ENCODE measurements around the gene F2.
"Not testable (repeated sequence)": the region's sequence is repeated elsewhere in the genome, so short reads cannot be mapped to it uniquely, and the experiment has no call there.

Gene F2

GRCh38 chr11:46695345-46696211, 23.4 kb upstream of the F2 start:
- no peak for DNase-seq (ENCODE audit: low spot score)
- H3K4me3 Mint-ChIP-seq: no peak overlapping the region
- H3K27me3 Mint-ChIP-seq (ENCODE audit: low read depth): no peaks in the 10 kb centered on the region
- no peaks in the 10 kb centered on the region for H3K9me3 Mint-ChIP-seq
- H3K27ac Mint-ChIP-seq: no peak overlapping the region
- H3K36me3 Mint-ChIP-seq (ENCODE audit: low read depth): peaks cover 35% of the 10 kb centered on the region
- H3K4me1 Mint-ChIP-seq (ENCODE audit: low read depth): peaks cover 16% of the 10 kb centered on the region

DNA sequence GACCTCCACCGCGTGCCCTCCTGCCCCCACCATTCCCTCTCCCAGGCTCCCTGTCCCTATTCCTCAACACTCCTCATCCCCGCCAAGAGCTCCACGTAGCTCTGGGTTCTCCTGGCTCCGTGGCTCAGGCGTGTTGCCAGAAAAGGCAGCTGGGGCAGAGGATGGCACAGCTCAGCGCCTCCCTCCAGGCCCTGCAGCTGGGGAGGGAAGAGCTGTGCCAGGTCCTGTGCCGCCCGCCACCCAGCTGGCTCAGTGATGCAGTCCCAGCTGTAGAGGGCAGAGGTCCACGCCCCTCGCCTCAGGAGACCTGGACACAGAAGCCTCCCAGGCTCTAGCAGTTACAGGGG, 22.8 kb upstream of the F2 start:
- peaks cover 35% of the 10 kb centered on the region for H3K36me3 Mint-ChIP-seq (ENCODE audit: low read depth)
- H3K27me3 Mint-ChIP-seq (ENCODE audit: low read depth): no peaks in the 10 kb centered on the region
- DNase-seq (ENCODE audit: low spot score): no peak
- H3K9me3 Mint-ChIP-seq: no peaks in the 10 kb centered on the region
- H3K4me1 Mint-ChIP-seq (ENCODE audit: low read depth): peaks cover 16% of the 10 kb centered on the region
- H3K4me3 Mint-ChIP-seq: no peak overlapping the region
- no peak overlapping the region for H3K27ac Mint-ChIP-seq

- H3K27ac Mint-ChIP-seq: no peak overlapping the region
- peaks cover 24% of the 10 kb centered on the region for H3K4me1 Mint-ChIP-seq (ENCODE audit: low read depth)
- H3K27me3 Mint-ChIP-seq (ENCODE audit: low read depth): no peaks in the 10 kb centered on the region
- no peaks in the 10 kb centered on the region for H3K9me3 Mint-ChIP-seq
- DNase-seq (ENCODE audit: low spot score): no peak
- peaks cover 38% of the 10 kb centered on the region for H3K36me3 Mint-ChIP-seq (ENCODE audit: low read depth)
- no peak overlapping the region for H3K4me3 Mint-ChIP-seq
Measured at GRCh38 chr11:46697303-46697702, 21.7 kb upstream of the F2 start.

DNA sequence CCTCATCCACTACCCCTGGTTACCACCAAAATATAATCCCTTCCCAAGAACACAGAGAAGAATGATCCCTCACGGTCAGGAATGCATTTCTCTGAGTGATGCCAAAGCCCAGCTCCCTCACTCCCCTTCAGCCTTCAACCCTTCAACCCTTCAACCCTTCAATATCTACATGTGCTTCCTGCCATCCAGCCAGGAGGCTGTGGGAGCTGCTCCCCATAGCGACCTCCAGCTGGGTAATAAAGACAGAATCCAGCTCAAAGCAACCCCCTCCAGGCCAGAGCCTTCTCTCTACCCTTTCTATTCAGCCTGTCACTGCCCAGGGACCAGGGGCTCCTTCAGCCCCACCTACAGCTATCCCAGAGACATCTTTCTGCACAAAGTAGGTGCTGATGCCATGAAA, 21.3 kb upstream of the F2 start:
- Mint-ChIP-seq H3K9me3 (no peaks in the 10 kb centered on the region), H3K36me3 (ENCODE audit: low read depth) (peaks cover 40% of the 10 kb centered on the region), H3K4me3 (no peak overlapping the region), H3K27ac (peak overlapping the region; percentile 32), H3K27me3 (ENCODE audit: low read depth) (no peaks in the 10 kb centered on the region), H3K4me1 (ENCODE audit: low read depth) (peaks cover 28% of the 10 kb centered on the region)
- no peak for DNase-seq (ENCODE audit: low spot score)

DNA sequence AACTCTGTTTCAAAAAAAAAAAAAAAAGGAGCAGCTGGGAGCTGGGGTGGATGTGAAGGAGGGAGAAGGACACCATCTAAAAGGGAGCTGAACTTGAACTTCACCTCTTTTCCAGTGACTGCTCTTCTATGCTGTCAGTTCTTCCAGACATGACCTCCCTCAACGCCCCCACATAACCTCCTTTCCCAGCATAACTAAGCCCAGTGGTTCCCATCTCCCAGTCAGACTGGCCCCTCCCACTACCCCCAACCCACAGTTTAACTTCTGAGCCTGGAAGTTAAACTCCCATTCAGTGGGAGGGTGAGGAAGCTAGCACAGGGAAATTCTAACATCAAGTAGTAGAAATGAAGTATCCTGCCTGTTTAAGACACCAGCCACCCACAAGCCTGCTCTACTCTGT, 20.4 kb upstream of the F2 start:
- Mint-ChIP-seq H3K27me3 (ENCODE audit: low read depth) (no peaks in the 10 kb centered on the region), H3K36me3 (ENCODE audit: low read depth) (peaks cover 48% of the 10 kb centered on the region), H3K4me3 (peak overlapping the region; percentile 99), H3K4me1 (ENCODE audit: low read depth) (peaks cover 30% of the 10 kb centered on the region), H3K9me3 (no peaks in the 10 kb centered on the region), H3K27ac (peak overlapping the region; percentile 17)
- DNase-seq (ENCODE audit: low spot score): no peak

GRCh38 chr11:46700241-46701077, 18.6 kb upstream of the F2 start, which contains the start of the genes ARHGAP1 and ZNF408:
Gene ARHGAP1, minus strand, starts transcription at chr11:46700619. Its CDS starts 4,512 bp downstream, at chr11:46696107.
Gene ZNF408, plus strand, starts transcription at chr11:46701031. Its CDS starts 17 bp downstream, at chr11:46701048.
- H3K27me3 Mint-ChIP-seq (ENCODE audit: low read depth): no peaks in the 10 kb centered on the region
- H3K4me3 Mint-ChIP-seq: peak within 1 kb of the TSS; percentile 99
- H3K4me1 Mint-ChIP-seq (ENCODE audit: low read depth): peaks cover 28% of the 10 kb centered on the region
- peak; percentile 99 for DNase-seq (ENCODE audit: low spot score)
- peaks cover 45% of the 10 kb centered on the region for H3K36me3 Mint-ChIP-seq (ENCODE audit: low read depth)
- no peaks in the 10 kb centered on the region for H3K9me3 Mint-ChIP-seq
- peak within 1 kb of the TSS; percentile 92 for H3K27ac Mint-ChIP-seq

DNA sequence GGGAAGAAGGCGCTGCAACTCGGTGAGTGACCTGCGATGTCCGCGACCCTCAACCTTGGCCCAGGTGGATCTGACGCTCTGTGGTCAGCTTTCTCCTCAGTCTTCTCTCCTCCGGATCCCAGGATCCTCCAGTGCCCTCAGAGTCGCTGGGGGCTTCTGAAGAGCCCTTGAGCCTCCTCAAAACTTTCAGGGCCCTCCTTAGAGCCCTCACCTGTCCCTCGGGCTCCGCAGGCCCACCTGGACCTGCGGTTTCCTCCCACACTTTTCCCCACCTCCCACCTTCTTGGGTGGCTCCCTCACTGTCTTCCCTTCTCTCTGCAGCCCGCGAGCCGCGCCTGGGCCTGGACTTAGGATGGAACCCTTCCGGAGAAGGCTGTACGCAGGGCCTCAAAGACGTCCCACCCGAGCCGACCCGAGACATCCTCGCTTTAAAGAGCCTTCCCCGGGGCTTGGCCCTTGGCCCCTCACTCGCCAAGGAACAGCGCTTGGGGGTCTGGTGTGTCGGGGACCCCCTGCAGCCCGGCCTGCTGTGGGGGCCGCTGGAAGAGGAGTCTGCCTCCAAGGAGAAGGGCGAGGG, 17.8 kb upstream of the F2 start:
- Mint-ChIP-seq H3K27me3 (ENCODE audit: low read depth) (no peaks in the 10 kb centered on the region), H3K4me1 (ENCODE audit: low read depth) (peaks cover 28% of the 10 kb centered on the region), H3K36me3 (ENCODE audit: low read depth) (peaks cover 44% of the 10 kb centered on the region), H3K4me3 (peak overlapping the region; percentile 99), H3K27ac (peak overlapping the region; percentile 92), H3K9me3 (no peaks in the 10 kb centered on the region)
- no peak for DNase-seq (ENCODE audit: low spot score)

DNA sequence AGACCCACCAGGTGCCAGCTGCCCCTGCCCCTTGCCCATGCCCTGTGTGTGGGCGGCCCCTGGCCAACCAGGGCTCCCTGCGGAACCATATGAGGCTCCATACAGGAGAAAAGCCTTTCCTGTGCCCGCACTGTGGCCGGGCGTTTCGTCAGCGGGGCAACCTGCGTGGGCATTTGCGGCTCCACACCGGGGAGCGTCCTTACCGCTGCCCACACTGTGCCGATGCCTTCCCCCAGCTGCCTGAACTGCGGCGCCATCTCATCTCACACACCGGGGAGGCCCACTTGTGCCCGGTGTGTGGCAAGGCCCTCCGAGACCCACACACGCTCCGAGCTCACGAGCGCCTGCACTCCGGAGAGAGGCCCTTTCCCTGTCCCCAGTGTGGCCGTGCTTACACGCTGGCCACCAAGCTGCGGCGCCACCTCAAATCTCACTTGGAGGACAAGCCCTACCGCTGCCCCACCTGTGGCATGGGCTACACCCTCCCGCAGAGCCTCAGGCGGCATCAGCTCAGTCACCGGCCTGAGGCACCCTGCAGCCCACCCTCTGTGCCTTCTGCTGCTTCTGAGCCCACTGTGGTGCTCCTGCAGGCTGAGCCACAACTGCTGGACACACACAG, 13.8 kb upstream of the F2 start:
- Mint-ChIP-seq H3K4me3 (no peak overlapping the region), H3K36me3 (ENCODE audit: low read depth) (peaks cover 49% of the 10 kb centered on the region), H3K4me1 (ENCODE audit: low read depth) (peaks cover 14% of the 10 kb centered on the region), H3K9me3 (no peaks in the 10 kb centered on the region), H3K27me3 (ENCODE audit: low read depth) (no peaks in the 10 kb centered on the region), H3K27ac (no peak overlapping the region)
- DNase-seq (ENCODE audit: low spot score): no peak

GRCh38 chr11:46706886-46707285, 12.1 kb upstream of the F2 start:
- no peak for DNase-seq (ENCODE audit: low spot score)
- peaks cover 9% of the 10 kb centered on the region for H3K4me1 Mint-ChIP-seq (ENCODE audit: low read depth)
- H3K4me3 Mint-ChIP-seq: no peak overlapping the region
- no peak overlapping the region for H3K27ac Mint-ChIP-seq
- H3K9me3 Mint-ChIP-seq: no peaks in the 10 kb centered on the region
- H3K36me3 Mint-ChIP-seq (ENCODE audit: low read depth): peaks cover 38% of the 10 kb centered on the region
- H3K27me3 Mint-ChIP-seq (ENCODE audit: low read depth): no peaks in the 10 kb centered on the region

DNA sequence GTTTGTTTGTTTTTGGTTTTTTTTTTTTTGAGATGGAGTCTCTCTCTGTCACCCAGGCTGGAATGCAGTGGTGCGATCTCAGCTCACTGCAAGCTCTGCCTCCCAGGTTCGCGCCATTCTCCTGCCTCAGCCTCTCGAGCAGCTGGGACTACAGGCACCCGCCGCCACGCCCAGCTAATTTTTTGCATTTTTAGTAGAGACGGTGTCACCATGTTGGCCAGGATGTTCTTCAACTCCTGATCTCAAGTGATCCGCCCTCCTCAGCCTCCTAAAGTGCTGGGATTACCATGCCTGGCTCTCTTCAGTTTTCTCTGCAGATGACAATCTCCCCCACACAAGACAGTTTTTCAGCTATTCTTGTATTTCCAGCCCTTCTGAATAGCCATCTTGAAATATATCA, 9.7 kb upstream of the F2 start:
- H3K27me3 Mint-ChIP-seq (ENCODE audit: low read depth); H3K9me3 Mint-ChIP-seq; DNase-seq (ENCODE audit: low spot score); H3K4me1 Mint-ChIP-seq (ENCODE audit: low read depth); H3K27ac Mint-ChIP-seq; H3K4me3 Mint-ChIP-seq: not testable (repeated sequence)
- peaks cover 21% of the 10 kb centered on the region for H3K36me3 Mint-ChIP-seq (ENCODE audit: low read depth)

GRCh38 chr11:46710821-46711269, 8.2 kb upstream of the F2 start:
- H3K9me3 Mint-ChIP-seq: no peaks in the 10 kb centered on the region
- H3K27ac Mint-ChIP-seq: no peak overlapping the region
- no peak overlapping the region for H3K4me3 Mint-ChIP-seq
- H3K4me1 Mint-ChIP-seq (ENCODE audit: low read depth): no peaks in the 10 kb centered on the region
- peaks cover 12% of the 10 kb centered on the region for H3K36me3 Mint-ChIP-seq (ENCODE audit: low read depth)
- H3K27me3 Mint-ChIP-seq (ENCODE audit: low read depth): no peaks in the 10 kb centered on the region
- no peak for DNase-seq (ENCODE audit: low spot score)

GRCh38 chr11:46711303-46711702, 7.7 kb upstream of the F2 start:
- Mint-ChIP-seq H3K27ac (no peak overlapping the region), H3K36me3 (ENCODE audit: low read depth) (peaks cover 12% of the 10 kb centered on the region), H3K4me3 (no peak overlapping the region), H3K9me3 (no peaks in the 10 kb centered on the region), H3K27me3 (ENCODE audit: low read depth) (no peaks in the 10 kb centered on the region), H3K4me1 (ENCODE audit: low read depth) (no peaks in the 10 kb centered on the region)
- DNase-seq (ENCODE audit: low spot score): no peak

GRCh38 chr11:46712874-46713576, 6.0 kb upstream of the F2 start:
- no peaks in the 10 kb centered on the region for H3K9me3 Mint-ChIP-seq
- H3K36me3 Mint-ChIP-seq (ENCODE audit: low read depth): no peaks in the 10 kb centered on the region
- no peak for DNase-seq (ENCODE audit: low spot score)
- no peaks in the 10 kb centered on the region for H3K27me3 Mint-ChIP-seq (ENCODE audit: low read depth)
- H3K27ac Mint-ChIP-seq: no peak overlapping the region
- H3K4me3 Mint-ChIP-seq: no peak overlapping the region
- H3K4me1 Mint-ChIP-seq (ENCODE audit: low read depth): peaks cover under 1% of the 10 kb centered on the region

Data from T-helper 2 cell treated with Interferon-gamma antibody and Interleukin-4, amounts not matched to agents 5 μg/mL and 100 μg/mL, for 36 hours (primary cell).